BLaER1 treated with 17β-estradiol and CSF1 and Interleukin-3, amounts not matched to agents 10 nM and 100 nM (cell line): ENCODE data around the gene SLC30A1.

Experiments
- H3K27ac ChIP-seq, 11 experiments: shearing (Covaris generic); formaldehyde crosslinking; 2 replicates each; pipeline ENCODE4 v1.8.1; 2022
- H3K27me3 ChIP-seq, 11 experiments: shearing (Covaris generic); formaldehyde crosslinking; 2 replicates each; pipeline ENCODE4 v1.8.1; 2022
- H3K36me3 ChIP-seq, 11 experiments: shearing (Covaris generic); formaldehyde crosslinking; 2 replicates each; pipeline ENCODE4 v1.8.1; 2022
- H3K4me1 ChIP-seq, 10 experiments: shearing (Covaris generic); formaldehyde crosslinking; 2 replicates each; pipeline ENCODE4 v1.8.1; 2022
- H3K4me2 ChIP-seq, 11 experiments: shearing (Covaris generic); formaldehyde crosslinking; 2 replicates each; pipeline ENCODE4 v1.8.1; 2022
- H3K4me3 ChIP-seq, 10 experiments: shearing (Covaris generic); formaldehyde crosslinking; 2 replicates each; pipeline ENCODE4 v1.8.1; 2022
- H3K9ac ChIP-seq, 11 experiments: shearing (Covaris generic); formaldehyde crosslinking; 2 replicates each; pipeline ENCODE4 v1.8.1; 2022
- H3K9me3 ChIP-seq, 11 experiments: shearing (Covaris generic); formaldehyde crosslinking; replicated peaks in 1 of 11; 2 replicates each; pipeline ENCODE4 v1.8.1; 2022
- H4K20me1 ChIP-seq, 11 experiments: shearing (Covaris generic); formaldehyde crosslinking; 2 replicates each; pipeline ENCODE4 v1.8.1; 2022
- Cebpa-rat ChIP-seq, 11 experiments: shearing (Covaris generic); IDR thresholded peaks; 2 replicates each; pipeline ENCODE4 v1.8.1; 2022

SLC30A1 gene

GRCh38 chr1:211586538-211586937, 7.6 kb upstream of the SLC30A1 start:
- no peak for TF ChIP-seq Cebpa-rat (IDR thresholded peaks at IDR 0.05)
- peaks cover 31 to 97% (median 80%) of the 10 kb centered on the region in 10 experiments for H3K4me1 ChIP-seq
- peak overlapping the region in 3 of 11 experiments; percentile 4 to 62 (median 54); a peak in 6 of 22 replicates for H3K9ac ChIP-seq
- no peaks in the 10 kb centered on the region for H4K20me1 ChIP-seq
- no peaks in the 10 kb centered on the region for H3K27me3 ChIP-seq
- peak overlapping the region in 8 of 11 experiments; percentile 8 to 99 (median 94); a peak in 14 of 22 replicates for H3K27ac ChIP-seq
- H3K4me3 ChIP-seq, result no peak overlapping the region
- H3K9me3 ChIP-seq, result no peaks in the 10 kb centered on the region
- H3K36me3 ChIP-seq, result no peaks in the 10 kb centered on the region
- H3K4me2 ChIP-seq, result peak overlapping the region in 8 of 11 experiments; percentile 43 to 85 (median 82); a peak in 15 of 22 replicates

GRCh38 chr1:211583011-211583992, 4.3 kb upstream of the SLC30A1 start:
- Histone ChIP-seq H3K27ac (peak overlapping the region in 4 of 11 experiments; percentile 7 to 57 (median 24); a peak in 7 of 22 replicates), H3K4me2 (peak overlapping the region in 8 of 11 experiments; percentile 8 to 96 (median 94); a peak in 14 of 22 replicates), H3K4me3 (no peak overlapping the region), H3K4me1 (peaks cover 22 to 85% (median 68%) of the 10 kb centered on the region in 10 experiments), H3K9ac (no peak overlapping the region; a peak in 1 of 22 replicates), H3K9me3 (no peaks in the 10 kb centered on the region), H3K27me3 (no peaks in the 10 kb centered on the region), H3K36me3 (no peaks in the 10 kb centered on the region), H4K20me1 (peaks cover 2 to 7% (median 5%) of the 10 kb centered on the region in 11 experiments; a peak in 17 of 22 replicates)
- no peak for TF ChIP-seq Cebpa-rat (IDR thresholded peaks at IDR 0.05)

- peaks cover 26 to 67% (median 53%) of the 10 kb centered on the region in 10 experiments for H3K4me1 ChIP-seq
- peak overlapping the region in 9 of 11 experiments; percentile 11 to 57 (median 23); a peak in 9 of 22 replicates for H3K9ac ChIP-seq
- no peaks in the 10 kb centered on the region for H3K9me3 ChIP-seq
- no peaks in the 10 kb centered on the region for H3K27me3 ChIP-seq
- H3K36me3 ChIP-seq, result peaks cover 0 to 16% (median 0%) of the 10 kb centered on the region in 11 experiments; a peak in 7 of 22 replicates
- peak overlapping the region; percentile 49 to 96 (median 84) for H3K4me2 ChIP-seq
- H3K27ac ChIP-seq, result peak overlapping the region in 9 of 11 experiments; percentile 27 to 59 (median 50); a peak in 17 of 22 replicates
- no peak overlapping the region for H3K4me3 ChIP-seq
- no peak for TF ChIP-seq Cebpa-rat (IDR thresholded peaks at IDR 0.05)
- peaks cover 20 to 25% (median 23%) of the 10 kb centered on the region in 11 experiments for H4K20me1 ChIP-seq
These were observed 2.6 kb upstream of the SLC30A1 start for GRCh38 chr1:211581526-211581925.

GRCh38 chr1:211580303-211580687, 1.3 kb upstream of the SLC30A1 start:
- Histone ChIP-seq H3K36me3 (peaks cover 8 to 28% (median 11%) of the 10 kb centered on the region in 11 experiments; a peak in 20 of 22 replicates), H3K4me3 (peak overlapping the region in 7 of 10 experiments; percentile 91 to 99 (median 94); a peak in 11 of 20 replicates), H3K4me2 (peak overlapping the region; percentile 84 to 96 (median 93)), H3K27me3 (no peaks in the 10 kb centered on the region), H3K27ac (peak overlapping the region in 7 of 11 experiments; percentile 56 to 97 (median 84); a peak in 11 of 22 replicates), H3K9ac (peak overlapping the region in 7 of 11 experiments; percentile 71 to 99 (median 81); a peak in 13 of 22 replicates), H4K20me1 (peaks cover 32 to 37% (median 35%) of the 10 kb centered on the region in 11 experiments), H3K4me1 (peaks cover 36 to 62% (median 56%) of the 10 kb centered on the region in 10 experiments), H3K9me3 (no peaks in the 10 kb centered on the region)
- TF ChIP-seq Cebpa-rat (IDR thresholded peaks at IDR 0.05), result no peak

- Histone ChIP-seq H3K9ac (peak overlapping the region; percentile 71 to 99 (median 81)), H3K27ac (peak overlapping the region; percentile 56 to 97 (median 78)), H3K36me3 (peaks cover 11 to 34% (median 17%) of the 10 kb centered on the region in 11 experiments; a peak in 20 of 22 replicates), H3K27me3 (no peaks in the 10 kb centered on the region), H3K4me2 (peak overlapping the region; percentile 84 to 96 (median 93)), H3K9me3 (no peaks in the 10 kb centered on the region), H3K4me3 (peak overlapping the region; percentile 87 to 99 (median 94)), H3K4me1 (peaks cover 36 to 68% (median 61%) of the 10 kb centered on the region in 10 experiments), H4K20me1 (peaks cover 36 to 43% (median 42%) of the 10 kb centered on the region in 11 experiments)
- TF ChIP-seq Cebpa-rat (IDR thresholded peaks at IDR 0.05), result no peak
These were observed 710 bp upstream of the SLC30A1 start for GRCh38 chr1:211579440-211580302.

GRCh38 chr1:211577819-211578639, 932 bp downstream of the SLC30A1 start:
- Histone ChIP-seq H4K20me1 (peaks cover 50 to 60% (median 58%) of the 10 kb centered on the region in 11 experiments), H3K36me3 (peaks cover 11 to 51% (median 34%) of the 10 kb centered on the region in 11 experiments; a peak in 20 of 22 replicates), H3K4me1 (peaks cover 34 to 64% (median 52%) of the 10 kb centered on the region in 10 experiments), H3K9me3 (no peaks in the 10 kb centered on the region), H3K27me3 (no peaks in the 10 kb centered on the region), H3K27ac (peak overlapping the region; percentile 82 to 98 (median 96)), H3K4me3 (peak overlapping the region; percentile 87 to 99 (median 94)), H3K9ac (peak overlapping the region; percentile 94 to 99 (median 97)), H3K4me2 (peak overlapping the region; percentile 84 to 100 (median 93))
- TF ChIP-seq Cebpa-rat (IDR thresholded peaks at IDR 0.05), result no peak

- H3K4me2 ChIP-seq, result peak overlapping the region; percentile 84 to 100 (median 93)
- H3K27ac ChIP-seq, result peak overlapping the region; percentile 82 to 98 (median 96); a peak in 21 of 22 replicates
- H3K4me1 ChIP-seq, result peaks cover 31 to 64% (median 45%) of the 10 kb centered on the region in 10 experiments
- H3K9ac ChIP-seq, result peak overlapping the region; percentile 94 to 99 (median 97)
- peaks cover 11 to 58% (median 41%) of the 10 kb centered on the region in 11 experiments; a peak in 20 of 22 replicates for H3K36me3 ChIP-seq
- H3K4me3 ChIP-seq, result peak overlapping the region; percentile 87 to 99 (median 94)
- no peaks in the 10 kb centered on the region for H3K27me3 ChIP-seq
- no peaks in the 10 kb centered on the region for H3K9me3 ChIP-seq
- TF ChIP-seq Cebpa-rat (IDR thresholded peaks at IDR 0.05), result no peak
- H4K20me1 ChIP-seq, result peaks cover 54 to 66% (median 65%) of the 10 kb centered on the region in 11 experiments
These were observed 1.6 kb downstream of the SLC30A1 start for GRCh38 chr1:211577277-211577818.
